GM18517 (cell line): Measurements from ENCODE around the gene TBC1D9B.

ENCODE experiments used
- ATAC-seq: cut with Tn5 transposase; IDR thresholded peaks from one replicate; pipeline ENCODE4 v1.9.1; 2021; ENCODE audit warnings: mild to moderate bottlenecking, moderate library complexity; ENCODE audit not compliant: unreplicated experiment

Gene TBC1D9B

DNA sequence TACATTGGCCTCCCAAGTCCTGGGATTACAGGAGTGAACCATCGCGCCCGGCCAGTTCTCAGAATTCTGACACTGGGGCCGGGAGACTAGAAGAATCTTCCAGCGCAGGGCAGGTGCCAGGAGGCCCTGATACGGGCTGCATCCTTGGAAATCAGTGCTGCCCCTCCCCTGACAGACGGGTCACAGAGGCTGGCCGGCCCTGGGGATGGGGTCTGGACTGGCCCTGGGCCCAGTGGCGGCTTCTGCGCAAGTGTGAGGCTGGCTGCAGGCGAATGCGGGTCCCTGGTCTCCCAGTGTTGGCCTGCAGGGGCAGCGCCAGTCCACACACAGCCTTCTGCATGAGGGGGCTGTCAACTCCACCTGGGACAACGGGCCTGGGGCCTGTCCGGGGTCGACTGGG lies 831 bp upstream of the TBC1D9B start:
- no peak for ATAC-seq

DNA sequence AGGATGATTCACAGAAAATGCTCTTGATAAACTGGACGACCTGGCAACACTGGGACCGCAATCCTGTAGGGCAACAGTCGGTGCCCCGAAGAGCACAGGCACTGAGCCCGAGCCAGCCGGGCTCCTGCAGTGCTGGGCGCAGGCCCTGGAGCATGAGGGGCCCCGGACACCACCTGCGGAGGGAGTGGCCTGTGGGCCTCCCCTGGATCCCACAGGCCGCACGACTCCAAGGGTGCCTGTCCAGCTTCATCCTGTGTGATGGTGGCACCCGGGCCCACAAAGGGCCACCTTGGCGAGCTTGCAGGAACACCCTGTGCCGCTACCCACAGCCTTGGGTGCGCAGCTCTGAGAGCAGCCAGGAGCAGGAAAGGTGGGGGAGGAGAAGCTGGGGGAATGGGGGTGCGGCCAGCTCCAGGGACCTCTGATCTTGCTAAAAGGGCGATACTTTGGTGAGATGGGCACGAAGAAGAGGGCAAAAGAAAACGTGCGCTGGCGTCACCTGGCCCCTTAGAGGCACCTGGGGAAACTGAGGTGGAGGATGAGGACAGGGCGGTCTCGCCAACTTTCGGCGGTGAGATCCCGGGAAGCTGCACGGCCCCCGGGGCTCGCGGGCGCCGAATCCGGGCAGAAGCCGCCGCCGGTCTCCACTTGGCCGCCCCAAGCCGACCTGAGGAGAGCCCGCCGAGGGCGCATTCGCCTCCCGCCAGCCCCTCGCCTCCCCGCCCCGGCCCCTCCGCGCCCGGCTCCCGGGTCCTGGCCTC lies 722 bp downstream of the TBC1D9B start:
- no peak for ATAC-seq

DNA sequence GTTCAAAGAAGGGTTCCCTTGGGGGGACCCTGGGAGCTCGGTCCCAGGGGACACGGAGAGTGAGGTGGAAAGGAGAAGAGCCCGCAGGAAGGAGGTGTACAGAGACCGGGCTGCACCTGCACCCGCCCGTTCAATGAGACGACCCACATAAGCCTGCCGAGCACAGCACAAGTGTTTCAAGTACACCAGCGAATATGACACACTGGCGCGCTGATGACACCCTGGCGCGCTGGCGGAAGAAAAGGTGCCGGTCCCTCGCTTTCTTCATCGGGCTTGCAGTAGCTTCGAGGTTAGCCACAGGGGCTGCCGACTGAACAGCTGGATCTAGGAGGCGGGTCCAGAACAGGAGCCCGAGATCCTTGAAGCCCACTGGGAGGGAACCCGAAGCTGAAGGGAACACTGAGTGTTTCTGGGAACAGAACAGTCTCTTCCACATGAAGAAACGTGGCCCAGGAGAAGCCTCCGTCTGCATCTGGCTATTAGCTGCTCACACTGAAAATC lies 1.4 kb downstream of the TBC1D9B start:
- no peak for ATAC-seq

DNA sequence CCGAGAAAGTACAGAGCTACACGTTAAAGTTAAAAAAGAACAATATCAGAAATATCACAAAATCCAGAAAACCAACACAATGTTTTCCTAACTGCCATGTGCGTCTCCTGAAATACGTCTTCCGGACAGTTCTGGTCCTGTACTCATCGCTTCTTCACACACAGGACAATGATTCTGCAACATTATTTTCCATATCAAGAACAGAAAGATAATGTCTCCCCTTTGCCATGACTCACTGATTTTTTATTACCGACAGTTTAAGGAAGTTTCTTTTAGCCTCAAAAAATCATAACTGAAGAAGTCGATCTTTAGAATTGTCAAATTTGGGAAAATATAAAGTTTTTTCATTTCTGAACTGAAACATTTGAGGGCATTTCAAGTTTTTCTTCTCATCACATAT lies 2.5 kb downstream of the TBC1D9B start:
- ATAC-seq: no peak

DNA sequence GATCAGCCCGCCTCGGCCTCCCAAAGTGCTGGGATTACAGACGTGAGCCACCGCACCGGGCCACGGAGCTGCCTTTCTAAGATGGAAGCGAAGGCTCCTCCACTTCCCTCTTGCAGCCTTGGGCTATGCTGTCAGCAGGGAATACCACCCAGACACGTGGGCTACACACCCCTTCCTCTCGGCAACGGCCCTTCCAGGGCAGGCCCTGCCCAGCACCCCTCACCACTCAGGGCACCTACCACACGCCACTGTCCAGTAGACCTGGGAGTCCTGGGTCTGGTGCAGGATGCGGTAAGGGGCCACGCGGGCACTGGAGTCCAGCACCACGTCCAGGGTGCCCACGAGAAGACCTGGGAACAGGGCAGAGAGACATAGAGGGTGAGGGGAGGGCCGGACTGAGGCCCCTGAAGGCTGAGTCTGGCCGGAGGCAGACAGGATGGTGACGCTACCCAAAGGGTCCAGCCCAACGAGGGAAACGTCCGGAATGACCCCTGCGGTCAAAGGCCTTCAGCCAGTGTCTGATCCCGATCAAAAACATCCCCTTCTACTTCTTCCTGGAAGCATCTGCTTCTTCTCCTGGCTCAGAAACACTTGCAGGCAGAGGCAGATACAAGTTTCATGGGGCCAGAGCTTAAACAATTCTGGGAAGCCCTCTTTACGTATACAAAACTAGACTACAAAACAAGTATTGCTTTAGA lies 3.1 kb downstream of the TBC1D9B start:
- no peak for ATAC-seq

DNA sequence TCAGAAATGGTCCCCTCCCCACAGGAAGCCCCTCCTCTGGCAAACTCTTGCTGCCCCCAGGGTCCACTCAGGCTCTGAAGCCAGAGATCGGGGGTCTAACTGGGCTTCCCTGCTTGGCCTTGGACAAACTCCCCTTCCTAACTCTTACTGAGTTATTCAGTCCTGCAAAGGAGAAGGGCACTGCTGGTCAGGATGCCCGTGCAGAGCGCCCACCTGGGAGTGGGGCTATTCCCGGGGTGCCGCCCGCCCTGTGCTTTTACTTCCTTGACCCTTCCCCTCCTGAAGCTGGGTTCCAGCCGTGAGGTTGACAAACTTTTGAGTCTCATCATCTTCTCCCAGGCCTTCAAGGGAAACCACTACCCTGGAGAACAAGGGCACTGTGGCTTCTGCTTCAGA lies 4.9 kb downstream of the TBC1D9B start:
- ATAC-seq: no peak

DNA sequence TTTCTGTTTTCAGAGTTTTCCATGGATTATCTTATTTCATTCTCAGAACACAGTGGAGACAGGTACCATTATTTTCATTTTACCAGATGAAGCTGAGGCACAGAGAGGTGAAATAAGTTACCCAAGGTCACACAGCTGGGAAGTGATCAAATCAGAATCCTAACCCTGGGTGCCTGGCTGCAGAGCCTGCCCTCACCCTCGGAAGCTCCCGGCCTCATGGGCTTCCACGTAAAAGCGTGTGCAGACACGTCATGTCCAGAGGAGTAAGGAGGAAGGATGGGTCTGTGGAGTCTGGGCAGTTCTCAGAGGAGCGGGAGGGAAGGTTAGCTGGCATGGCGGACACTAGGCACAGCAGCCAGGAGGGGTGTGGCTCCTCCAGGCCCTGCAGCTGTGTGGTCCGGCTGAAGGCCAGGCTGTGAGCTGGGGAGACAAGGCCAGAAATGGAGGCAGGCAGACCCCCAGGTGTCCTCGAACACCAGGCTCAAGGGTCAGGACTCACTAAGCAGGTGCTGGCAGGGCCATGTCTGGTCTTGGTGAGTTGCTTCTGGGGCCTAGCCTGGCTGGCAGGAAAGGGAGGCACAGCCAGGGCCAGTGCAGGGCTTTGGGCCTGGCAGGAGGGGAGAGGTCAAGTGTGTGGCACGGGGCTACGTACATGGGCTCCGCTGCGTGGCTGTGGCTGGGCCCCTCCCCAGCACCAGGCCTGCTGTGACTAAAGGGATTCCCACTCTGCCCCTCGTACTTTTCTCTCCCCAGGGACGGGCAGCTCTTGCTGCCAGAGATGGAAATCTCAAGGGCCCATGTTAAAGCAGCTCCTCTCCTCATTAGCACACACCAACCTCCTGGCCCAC lies 5.6 kb downstream of the TBC1D9B start:
- ATAC-seq: no peak

DNA sequence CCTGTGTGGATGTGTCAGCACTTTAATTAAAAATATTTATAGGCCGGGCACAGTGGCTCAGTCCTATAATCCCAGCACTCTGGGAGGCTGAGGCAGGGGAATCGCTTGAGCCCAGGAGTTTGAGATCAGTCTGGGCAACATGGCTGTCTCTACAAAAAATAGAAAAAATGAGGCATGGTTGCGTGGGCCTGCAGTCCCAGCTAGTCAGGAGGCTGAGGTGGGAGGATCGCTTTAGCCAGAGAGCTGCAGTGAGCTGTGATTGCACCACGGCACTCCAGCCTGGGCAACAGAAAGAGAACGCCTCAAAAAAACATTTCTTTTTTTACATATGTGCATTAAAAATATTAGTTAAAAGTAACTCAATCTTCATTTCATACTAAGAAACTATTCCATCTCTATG lies 6.2 kb downstream of the TBC1D9B start:
- no peak for ATAC-seq

DNA sequence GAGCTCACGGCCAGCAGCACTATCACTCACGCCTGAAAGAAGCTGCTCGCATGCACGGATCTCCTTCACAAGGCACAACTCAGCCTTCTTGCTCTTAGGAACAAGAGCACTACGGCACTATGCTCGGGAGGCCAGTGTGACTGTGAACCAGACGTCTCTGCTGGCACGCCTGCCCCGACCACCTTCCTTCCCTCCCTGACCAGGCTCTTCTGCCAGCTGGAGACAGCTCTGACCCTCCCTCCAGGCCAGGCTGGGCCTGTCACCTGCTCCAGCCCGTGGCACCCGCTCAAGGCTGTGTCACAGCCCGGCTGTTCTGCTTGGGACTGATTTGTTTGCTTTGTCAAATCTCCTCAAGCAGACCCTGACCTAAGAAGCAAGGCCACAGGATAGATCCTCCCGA lies 7.0 kb downstream of the TBC1D9B start:
- ATAC-seq: no peak

DNA sequence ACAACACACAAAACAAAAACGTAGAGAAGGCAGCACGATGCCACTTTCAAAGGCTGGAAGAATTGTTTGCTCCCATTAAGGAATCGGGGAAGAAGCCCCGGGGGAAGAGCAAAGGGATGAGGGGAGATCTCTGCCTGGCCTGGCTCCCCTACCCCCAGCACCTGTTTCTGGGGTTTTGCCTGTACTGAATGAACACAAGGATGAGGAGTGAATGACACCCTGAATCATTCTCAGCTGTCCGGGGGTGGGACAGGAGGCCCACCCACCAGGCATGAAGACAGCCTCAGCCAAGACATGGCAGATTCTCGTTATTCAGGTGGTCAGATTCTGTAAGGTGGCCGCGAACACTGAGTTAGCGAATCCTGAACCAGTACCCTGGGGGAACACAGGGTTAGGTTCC lies 7.5 kb downstream of the TBC1D9B start:
- no peak for ATAC-seq

DNA sequence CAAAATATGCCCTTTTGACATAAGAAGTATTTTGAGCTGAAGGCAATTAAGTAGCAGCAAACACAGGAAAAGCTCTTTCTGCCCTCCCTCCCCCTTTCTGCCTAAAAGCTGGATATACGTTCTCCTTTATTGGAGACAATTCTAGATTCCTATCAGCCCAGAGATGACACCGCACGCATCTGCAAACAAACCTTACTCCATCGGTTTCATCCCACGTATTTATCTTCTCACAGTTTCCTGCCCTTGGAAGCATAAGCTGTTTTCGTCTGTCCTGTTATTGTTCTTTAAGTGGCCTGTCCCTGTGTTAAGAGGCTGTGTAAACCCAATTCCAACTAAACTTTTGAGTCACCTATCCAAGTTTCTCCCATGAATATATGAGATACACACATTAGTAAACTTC lies 11.8 kb downstream of the TBC1D9B start:
- no peak for ATAC-seq

DNA sequence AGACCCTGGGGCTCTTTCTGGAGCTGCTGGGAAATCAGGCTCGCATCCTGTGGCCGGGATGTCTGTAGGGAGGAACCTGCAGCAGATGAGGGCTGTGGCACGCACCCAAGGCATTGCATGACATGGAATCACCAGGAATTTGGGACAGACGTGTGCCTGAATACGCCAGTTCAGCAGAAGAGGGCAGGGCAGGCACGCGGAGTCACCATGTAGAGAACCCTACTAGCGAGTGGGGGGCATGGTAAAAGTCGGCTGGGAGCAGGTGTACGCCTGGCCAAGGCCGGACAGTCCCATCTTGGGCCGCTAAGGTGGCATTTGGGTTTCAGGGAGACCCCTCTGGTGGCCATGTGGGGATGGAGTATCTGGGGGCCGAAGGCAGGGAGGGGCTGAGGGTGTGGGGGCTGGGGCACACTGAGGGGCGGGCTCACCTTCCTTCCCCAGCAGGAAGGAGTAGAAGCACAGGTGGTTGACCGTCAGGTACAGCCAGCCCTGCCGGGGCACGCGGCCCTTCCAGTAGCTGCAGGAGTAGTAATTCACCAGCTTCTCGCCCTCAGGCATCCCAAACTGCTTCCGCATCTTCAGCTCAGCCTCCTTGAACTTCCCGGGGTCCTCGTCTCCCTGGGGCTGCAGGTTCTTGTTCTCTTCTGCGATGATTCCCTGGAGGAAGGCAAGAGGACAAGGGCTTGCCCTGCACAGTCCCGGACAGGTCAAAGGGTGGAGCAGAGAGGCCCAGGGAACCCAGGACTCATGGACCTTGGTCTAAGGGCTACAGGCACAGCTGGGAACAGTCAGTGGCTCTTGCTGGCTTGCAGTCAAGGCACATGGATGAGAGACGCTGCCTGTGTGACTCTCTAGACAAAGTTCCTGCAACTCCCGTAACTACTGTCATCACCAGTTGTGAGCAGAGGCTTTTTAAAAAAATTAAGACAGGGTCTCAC lies 13.5 kb downstream of the TBC1D9B start:
- ATAC-seq: no peak

DNA sequence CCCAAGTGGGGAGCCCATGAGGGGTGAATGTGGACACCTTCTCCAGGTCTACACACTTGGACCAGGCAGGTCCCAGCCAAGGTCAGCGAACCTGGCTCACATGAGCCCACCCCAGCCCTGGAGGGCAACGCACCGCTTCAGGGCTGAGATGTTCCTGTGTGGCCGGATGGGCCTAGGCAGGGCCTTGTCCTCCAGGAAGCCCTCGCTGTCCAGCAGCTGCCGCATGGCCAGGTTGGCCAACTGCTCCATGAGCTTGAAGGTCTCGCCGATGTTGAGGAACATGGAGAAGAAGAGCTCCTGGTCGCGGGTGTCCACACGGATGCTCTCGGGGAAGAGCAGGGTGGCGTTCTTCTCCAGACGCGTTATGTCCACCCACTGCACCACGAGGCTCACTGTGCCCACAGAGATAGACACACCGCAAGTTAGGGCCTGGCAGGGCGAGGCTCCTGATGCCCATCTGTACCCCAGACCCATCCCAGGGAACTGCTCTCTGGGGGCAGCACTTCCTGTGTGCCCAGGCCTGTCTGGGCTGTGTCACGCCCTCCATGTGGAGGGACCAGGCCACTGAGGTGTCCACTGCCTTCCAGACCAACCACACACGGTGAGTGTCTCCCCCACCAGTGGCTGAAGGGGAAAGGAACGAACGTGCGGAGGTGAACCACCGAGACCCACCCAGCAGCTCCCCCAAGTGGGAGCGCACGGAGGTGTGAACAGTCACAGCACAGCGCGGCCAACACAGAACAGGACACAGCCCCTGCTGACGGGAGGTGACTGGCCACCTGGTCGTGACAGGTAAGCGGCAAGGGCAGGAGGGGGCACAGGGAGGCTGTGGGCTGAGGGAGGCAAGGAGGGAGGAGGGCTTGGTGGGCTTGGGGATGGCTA lies 14.4 kb downstream of the TBC1D9B start:
- no peak for ATAC-seq

DNA sequence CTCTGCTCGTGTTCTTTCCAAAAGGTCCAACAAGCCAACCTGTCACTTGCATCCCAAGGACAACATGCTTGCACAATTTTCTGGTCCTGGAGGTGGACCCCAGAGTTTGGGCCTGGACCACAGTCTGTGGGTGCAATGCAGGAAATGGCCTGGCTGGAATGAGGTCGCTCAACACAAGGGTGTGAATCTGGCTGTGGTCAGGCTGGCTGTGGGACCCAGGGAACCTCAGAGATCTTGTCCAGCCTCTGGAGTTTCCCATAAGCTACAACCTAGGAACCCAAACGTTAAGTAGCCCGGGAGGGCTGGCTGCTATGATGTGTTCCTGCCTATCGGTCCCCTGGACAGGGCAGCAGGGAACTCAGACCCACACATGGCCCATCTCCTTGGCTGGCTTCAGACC lies 15.4 kb downstream of the TBC1D9B start:
- no peak for ATAC-seq

DNA sequence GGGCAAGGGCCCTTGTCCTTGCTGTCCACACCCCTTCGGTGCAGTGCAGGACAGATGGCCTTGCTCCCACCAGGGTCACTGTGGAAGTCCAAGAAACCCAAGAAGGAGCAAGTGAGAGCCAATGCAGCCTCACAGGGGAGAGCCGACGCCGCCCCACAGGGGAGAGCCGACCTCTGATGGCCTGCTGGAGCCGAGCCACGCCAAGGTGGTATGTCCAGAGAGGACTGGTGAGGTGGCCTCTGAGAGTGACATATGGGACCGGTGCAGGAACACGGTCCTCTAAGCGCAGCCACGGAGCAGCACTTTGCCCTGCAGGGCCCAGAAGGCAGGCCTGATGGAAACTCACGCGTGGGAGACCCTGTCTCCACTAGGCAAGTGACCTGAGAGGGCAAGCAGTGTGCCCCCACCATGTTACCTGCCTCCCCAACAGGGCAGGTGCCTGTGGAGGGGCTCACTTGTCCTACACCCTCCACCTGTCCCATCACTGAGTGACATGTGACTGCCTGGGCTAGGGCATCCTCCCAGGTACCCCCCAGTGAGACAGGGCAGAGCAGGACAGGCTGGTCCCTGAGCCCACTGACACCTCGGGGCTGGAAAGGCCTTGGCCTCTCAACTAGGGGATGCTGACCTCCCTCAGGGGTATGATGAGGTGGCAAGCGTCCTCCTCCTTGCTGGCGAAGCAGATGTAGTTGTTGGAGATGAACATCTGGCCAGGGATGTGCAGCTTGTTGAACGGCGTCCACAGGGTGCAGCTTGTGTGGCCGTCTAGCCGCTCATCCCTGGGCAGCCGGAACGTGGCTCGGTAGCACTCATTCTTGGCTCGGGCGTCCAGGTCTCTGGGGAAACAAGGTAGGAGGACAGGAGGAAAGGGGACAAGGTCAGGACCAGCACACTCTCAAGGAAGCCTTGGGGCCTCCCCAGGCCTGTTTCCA lies 16.7 kb downstream of the TBC1D9B start:
- no peak for ATAC-seq

DNA sequence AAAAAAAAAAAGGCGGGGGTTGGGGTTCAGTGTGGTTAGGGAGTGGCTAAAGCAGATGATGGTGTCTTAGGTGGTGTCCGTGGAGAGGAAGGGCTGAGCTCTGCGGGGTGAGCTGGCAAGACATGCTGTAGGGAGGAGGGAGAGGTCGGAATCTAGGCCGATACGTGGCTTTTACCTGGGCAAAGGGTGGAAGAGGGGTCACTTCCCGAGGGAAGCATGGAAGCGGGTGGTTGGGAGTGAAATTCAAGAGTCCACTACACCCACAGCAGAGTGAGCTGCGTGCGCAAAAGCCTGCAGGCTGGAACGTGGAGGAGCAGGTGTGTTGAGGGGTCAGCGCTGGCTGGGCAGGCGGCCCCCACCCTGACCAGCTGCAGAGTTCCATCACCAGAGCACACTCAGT lies 17.8 kb downstream of the TBC1D9B start:
- no peak for ATAC-seq

DNA sequence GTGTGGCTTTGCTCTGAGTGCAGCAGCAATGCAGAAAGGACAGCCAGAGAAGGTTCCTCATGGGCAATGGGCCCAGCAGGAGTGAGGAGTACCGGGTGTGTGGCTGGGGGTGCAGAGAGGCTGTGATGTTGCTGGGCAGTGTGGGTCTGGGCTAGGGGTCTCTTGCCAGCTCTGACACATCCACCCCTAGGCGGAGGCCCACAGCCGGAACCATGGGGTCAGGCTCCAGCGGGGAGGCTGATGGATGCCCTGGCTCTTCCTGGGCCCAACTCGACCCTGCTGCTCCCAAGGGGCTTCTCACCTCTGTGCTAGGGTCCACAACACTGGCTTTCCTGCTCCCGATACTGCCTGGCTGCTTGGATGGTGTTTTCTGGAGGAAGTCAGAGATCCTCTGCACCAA lies 19.9 kb downstream of the TBC1D9B start:
- no peak for ATAC-seq

DNA sequence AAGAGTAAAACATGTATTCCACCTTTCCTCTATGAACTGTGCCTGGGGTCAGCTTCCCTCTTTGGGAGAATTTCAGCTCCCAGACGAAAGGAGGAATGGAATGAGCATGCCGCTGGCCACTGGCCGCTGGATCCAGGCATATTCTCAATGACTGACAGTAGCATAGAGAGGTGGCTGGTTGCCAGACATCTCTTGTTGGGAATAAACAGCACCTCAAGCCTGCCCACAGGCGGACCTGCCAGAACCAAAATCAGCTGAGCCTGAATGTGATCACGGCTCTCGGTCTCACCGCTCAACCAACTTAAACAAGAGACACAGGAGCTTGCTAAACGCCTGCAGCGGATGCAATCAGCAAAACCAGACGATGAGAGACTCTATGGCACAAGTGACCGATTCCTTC lies 20.6 kb downstream of the TBC1D9B start:
- no peak for ATAC-seq
